ENCODE measurements around the gene SULT1B1.

The SULT1B1 gene

DNA sequence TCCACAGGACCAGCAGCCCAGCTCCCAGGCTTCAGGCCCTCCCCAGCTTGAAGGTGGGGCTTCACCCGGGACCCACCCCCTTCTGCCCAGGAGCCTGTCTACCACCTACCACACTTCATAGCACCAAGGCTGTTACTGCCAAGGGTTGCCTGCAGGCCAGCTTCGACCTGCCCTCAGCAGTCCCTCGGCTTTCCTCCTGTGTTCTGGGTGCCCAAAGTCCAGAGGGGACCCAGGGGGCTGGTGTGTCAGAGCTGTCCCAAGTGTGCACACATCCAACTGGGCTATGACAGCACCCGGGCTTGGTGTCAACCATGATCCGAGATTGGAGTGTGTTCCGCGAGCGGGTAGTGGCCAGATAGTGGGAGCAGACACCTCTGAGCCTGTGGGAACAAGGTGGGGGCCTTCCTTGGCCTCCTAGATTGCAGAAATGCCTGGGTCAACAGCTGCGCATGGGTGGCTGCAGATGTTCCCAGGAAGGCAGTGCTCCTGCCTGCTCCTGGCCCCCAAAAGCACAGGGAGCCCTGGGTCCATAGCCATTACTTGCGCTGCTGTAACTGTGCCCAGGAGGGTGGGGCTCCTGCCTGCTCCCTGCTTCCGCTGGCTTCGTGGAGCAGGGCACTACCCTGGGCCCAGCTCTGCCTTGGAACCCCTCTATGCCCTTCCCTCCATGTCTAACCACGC, 16.8 kb downstream of the SULT1B1 start:
- in situ Hi-C loops (cut with HindIII; ENCODE audit: low sequenced_read_pairs) = no loop called here
- no peak for DNase-seq (ENCODE audit: low read depth, low spot score)
- TF ChIP-seq, protein P1, sequence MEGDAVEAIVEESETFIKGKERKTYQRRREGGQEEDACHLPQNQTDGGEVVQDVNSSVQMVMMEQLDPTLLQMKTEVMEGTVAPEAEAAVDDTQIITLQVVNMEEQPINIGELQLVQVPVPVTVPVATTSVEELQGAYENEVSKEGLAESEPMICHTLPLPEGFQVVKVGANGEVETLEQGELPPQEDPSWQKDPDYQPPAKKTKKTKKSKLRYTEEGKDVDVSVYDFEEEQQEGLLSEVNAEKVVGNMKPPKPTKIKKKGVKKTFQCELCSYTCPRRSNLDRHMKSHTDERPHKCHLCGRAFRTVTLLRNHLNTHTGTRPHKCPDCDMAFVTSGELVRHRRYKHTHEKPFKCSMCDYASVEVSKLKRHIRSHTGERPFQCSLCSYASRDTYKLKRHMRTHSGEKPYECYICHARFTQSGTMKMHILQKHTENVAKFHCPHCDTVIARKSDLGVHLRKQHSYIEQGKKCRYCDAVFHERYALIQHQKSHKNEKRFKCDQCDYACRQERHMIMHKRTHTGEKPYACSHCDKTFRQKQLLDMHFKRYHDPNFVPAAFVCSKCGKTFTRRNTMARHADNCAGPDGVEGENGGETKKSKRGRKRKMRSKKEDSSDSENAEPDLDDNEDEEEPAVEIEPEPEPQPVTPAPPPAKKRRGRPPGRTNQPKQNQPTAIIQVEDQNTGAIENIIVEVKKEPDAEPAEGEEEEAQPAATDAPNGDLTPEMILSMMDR (IDR thresholded peaks at IDR 0.05; ENCODE audit: low read depth, low read length) = no peak
- H3K4me3 ChIP-seq (ENCODE audit: low read depth, low read length) = no peak overlapping the region

DNA sequence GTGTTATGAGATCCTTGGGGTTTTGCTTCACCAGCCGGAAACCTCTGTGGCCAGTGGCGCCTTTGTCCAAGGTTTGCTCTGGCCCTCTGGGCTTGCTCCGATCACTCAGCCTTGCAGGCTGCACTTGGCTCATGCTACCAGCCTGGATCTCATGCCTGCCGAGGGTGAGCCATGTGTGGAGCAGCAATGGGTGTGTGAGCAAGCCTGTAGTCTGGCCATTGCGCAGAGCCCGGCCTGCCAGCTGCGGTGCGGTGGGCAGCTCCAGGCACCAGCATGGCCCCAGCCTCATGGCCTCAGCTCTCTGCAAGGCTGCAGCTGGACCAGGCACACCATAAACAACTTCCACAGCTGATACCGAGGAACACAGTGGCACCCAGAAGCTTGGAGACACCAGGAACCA, 17.8 kb downstream of the SULT1B1 start:
- in situ Hi-C loops (cut with HindIII; ENCODE audit: low sequenced_read_pairs) = no loop called here
- TF ChIP-seq, protein P1 (IDR thresholded peaks at IDR 0.05; ENCODE audit: low read depth, low read length) = no peak
- no peak for DNase-seq (ENCODE audit: low read depth, low spot score)
- no peak overlapping the region for H3K4me3 ChIP-seq (ENCODE audit: low read depth, low read length)

DNA sequence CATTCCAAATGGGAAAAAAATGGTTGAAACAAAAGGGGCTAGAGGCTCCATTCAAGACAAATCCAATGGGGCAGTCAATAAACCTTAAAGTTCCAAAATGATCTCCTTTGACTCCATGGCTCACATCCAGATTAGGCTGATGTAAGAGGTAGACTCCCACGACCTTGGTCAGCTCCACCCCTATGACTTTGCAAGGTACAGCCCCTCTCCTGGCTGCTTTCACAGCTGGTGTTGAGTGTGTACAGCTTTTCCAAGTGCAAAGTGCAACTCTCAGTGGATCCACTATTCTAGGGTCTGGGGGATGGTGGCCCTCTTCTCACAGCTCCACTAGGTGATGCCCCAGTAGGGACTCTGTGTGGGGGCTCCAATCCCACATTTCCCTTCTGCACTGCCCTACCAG, 21.5 kb downstream of the SULT1B1 start:
- DNase-seq (ENCODE audit: low read depth, low spot score) = no peak
- no peak overlapping the region for H3K4me3 ChIP-seq (ENCODE audit: low read depth, low read length)
- in situ Hi-C loops (cut with HindIII; ENCODE audit: low sequenced_read_pairs) = no loop called here
- TF ChIP-seq, protein P1 (IDR thresholded peaks at IDR 0.05; ENCODE audit: low read depth, low read length) = no peak

DNA sequence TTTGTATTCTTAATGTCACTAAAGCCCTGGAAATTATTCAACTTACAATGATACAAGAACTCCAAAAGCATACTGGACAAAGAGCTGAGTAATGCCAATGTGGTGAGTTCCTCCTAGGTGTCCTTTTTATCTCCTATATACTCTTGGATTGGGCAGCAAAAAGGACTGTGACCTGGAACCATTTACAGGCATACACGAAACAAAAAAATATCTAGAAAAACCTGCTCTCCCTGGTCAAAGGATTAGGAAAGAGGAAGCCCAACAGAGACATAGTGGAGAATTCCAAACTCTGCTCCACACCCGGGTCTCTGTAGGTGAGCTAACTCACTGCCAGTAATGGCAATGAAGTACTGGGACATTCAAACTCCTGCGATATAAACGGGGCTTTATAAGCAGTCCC, 25.3 kb downstream of the SULT1B1 start:
- H3K4me3 ChIP-seq (ENCODE audit: low read depth, low read length) = no peak overlapping the region
- no peak for DNase-seq (ENCODE audit: low read depth, low spot score)
- in situ Hi-C loops (cut with HindIII; ENCODE audit: low sequenced_read_pairs) = no loop called here
- TF ChIP-seq, protein P1 (IDR thresholded peaks at IDR 0.05; ENCODE audit: low read depth, low read length) = no peak

DNA sequence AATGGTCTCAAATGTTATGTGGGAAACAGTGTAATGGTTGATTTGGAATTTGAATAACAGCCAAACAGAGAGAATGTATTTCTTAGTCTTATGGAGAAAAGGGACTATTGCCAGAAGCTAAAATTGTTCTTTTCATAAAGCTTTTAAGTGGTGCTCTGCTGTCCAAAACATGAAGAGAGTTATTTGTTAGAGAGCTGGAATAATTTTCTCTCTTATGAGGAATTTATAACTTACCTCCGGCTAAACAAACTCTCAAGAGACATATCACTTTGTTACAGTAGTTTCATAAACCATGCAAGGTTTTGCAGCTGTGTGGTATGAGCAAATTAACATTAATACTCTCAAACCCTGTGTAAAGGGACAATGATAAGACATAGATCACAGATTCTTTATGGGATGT, 28.6 kb downstream of the SULT1B1 start:
- peak; percentile 13 for DNase-seq (ENCODE audit: low read depth, low spot score)
- H3K4me3 ChIP-seq (ENCODE audit: low read depth, low read length) = no peak overlapping the region
- TF ChIP-seq, protein P1 (IDR thresholded peaks at IDR 0.05; ENCODE audit: low read depth, low read length) = no peak
- in situ Hi-C loops (cut with HindIII; ENCODE audit: low sequenced_read_pairs) = no loop called here

DNA sequence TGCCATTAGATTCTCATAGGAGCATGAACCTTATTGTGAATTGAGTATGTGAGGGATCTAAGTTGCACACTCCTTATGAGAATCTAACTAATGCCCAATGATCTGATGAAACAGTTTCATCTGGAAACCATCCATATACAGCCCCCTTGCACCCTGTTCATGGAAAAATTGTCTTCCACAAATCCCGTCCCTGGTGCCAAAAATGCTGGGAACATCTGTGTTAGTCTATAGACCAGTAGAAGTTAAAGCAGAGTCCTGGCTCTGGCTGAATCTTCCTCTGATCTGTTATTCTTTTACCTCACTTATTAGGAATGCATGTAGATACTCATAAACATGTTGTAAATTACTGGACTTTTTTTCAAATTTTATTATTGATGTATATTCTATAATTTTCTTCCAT, 29.2 kb downstream of the SULT1B1 start:
- in situ Hi-C loops (cut with HindIII; ENCODE audit: low sequenced_read_pairs) = no loop called here
- H3K4me3 ChIP-seq (ENCODE audit: low read depth, low read length) = no peak overlapping the region
- TF ChIP-seq, protein P1 (IDR thresholded peaks at IDR 0.05; ENCODE audit: low read depth, low read length) = no peak
- peak; percentile 25 for DNase-seq (ENCODE audit: low read depth, low spot score)

All from astrocyte of the spinal cord (primary cell).